SK-N-SH treated with all-trans-retinoic acid at 6 μM for 48 hours (cell line): ENCODE measurements around the gene PLG.
"Not testable (repeated sequence)": the region's sequence is repeated elsewhere in the genome, so short reads cannot be mapped to it uniquely, and the experiment has no call there.

ENCODE experiments used
- ATAC-seq: fragments of 200-7000 bp; cut with Tn5 transposase; 3 replicates; pipeline ENCODE4 v1.9.1; 2020; ENCODE audit warnings: mild to moderate bottlenecking, moderate library complexity
- BACH2 ChIP-seq: fragments of 250-450 bp; sonication (Bioruptor Pico); IDR thresholded peaks from 2 replicates; pipeline ENCODE4 v1.9.0; 2021; ENCODE audit warnings: mild to moderate bottlenecking, borderline replicate concordance
- ESRRG ChIP-seq: fragments of 250-450 bp; sonication (Bioruptor Pico); IDR thresholded peaks from 2 replicates; pipeline ENCODE4 v1.6.1; 2021; ENCODE audit warnings: mild to moderate bottlenecking
- GLIS3 ChIP-seq: fragments of 250-450 bp; sonication (Bioruptor Pico); IDR thresholded peaks from 2 replicates; pipeline ENCODE4 v1.5.0; 2020; ENCODE audit warnings: mild to moderate bottlenecking, moderate library complexity
- ISL1 ChIP-seq: fragments of 250-450 bp; sonication (Bioruptor Pico); IDR thresholded peaks from 2 replicates; pipeline ENCODE4 v2.1.2; 2022; ENCODE audit warnings: mild to moderate bottlenecking, moderate library complexity
- OSR1 ChIP-seq: fragments of 250-450 bp; sonication (Bioruptor Pico); IDR thresholded peaks from 2 replicates; pipeline ENCODE4 v1.8.0; 2022; ENCODE audit warnings: moderate library complexity, mild to moderate bottlenecking, inconsistent platforms
- PPARA ChIP-seq: fragments of 250-450 bp; sonication (Bioruptor Pico); IDR thresholded peaks from 2 replicates; pipeline ENCODE4 v1.5.0; 2020; ENCODE audit warnings: mild to moderate bottlenecking, borderline replicate concordance
- RARB ChIP-seq: fragments of 250-450 bp; sonication (Bioruptor Pico); IDR thresholded peaks from 2 replicates; pipeline ENCODE4 v1.8.0; 2021; ENCODE audit warnings: mild to moderate bottlenecking, moderate library complexity
- SNAI2 ChIP-seq: fragments of 250-450 bp; sonication (Bioruptor Pico); IDR thresholded peaks from 2 replicates; pipeline ENCODE4 v1.5.0; 2020; ENCODE audit warnings: mild to moderate bottlenecking, moderate library complexity
- TOX ChIP-seq: fragments of 250-450 bp; sonication (Bioruptor Pico); IDR thresholded peaks from 2 replicates; pipeline ENCODE4 v1.8.0; 2021; ENCODE audit warnings: mild to moderate bottlenecking, moderate library complexity, borderline replicate concordance
- ZC3H10 ChIP-seq: fragments of 250-450 bp; sonication (Bioruptor Pico); IDR thresholded peaks from 2 replicates; pipeline ENCODE4 v1.5.1; 2021; ENCODE audit warnings: mild to moderate bottlenecking, moderate library complexity
- ZFP3 ChIP-seq: fragments of 250-450 bp; sonication (Bioruptor Pico); IDR thresholded peaks from 2 replicates; pipeline ENCODE4 v1.5.0; 2020; ENCODE audit warnings: mild to moderate bottlenecking, moderate library complexity
- ZFP30 ChIP-seq: fragments of 450-650 bp; formaldehyde crosslinking; IDR thresholded peaks from 2 replicates; pipeline ENCODE4 v1.5.0; 2022; ENCODE audit warnings: mild to moderate bottlenecking, moderate library complexity
- ZNF565 ChIP-seq: fragments of 450-650 bp; formaldehyde crosslinking; conservative IDR thresholded peaks from 2 replicates; pipeline ENCODE4 v1.5.0; 2020; ENCODE audit warnings: low read depth, mild to moderate bottlenecking, moderate library complexity
- ZNF70 ChIP-seq: fragments of 450-650 bp; formaldehyde crosslinking; IDR thresholded peaks from 2 replicates; pipeline ENCODE4 v1.5.0; 2020; ENCODE audit warnings: mild to moderate bottlenecking, moderate library complexity
- ZNF8 ChIP-seq: fragments of 450-650 bp; formaldehyde crosslinking; IDR thresholded peaks from 2 replicates; pipeline ENCODE4 v1.5.0; 2020; ENCODE audit warnings: mild to moderate bottlenecking, moderate library complexity
- TF ChIP-seq, protein P1 (sequence below): fragments of 250-450 bp; sonication (Bioruptor Pico); IDR thresholded peaks from 2 replicates; pipeline ENCODE4 v1.5.0; 2020; ENCODE audit warnings: mild to moderate bottlenecking, moderate library complexity
- TF ChIP-seq, protein P2 (sequence below): fragments of 250-450 bp; sonication (Bioruptor Pico); IDR thresholded peaks from 2 replicates; pipeline ENCODE4 v1.8.0; 2021; ENCODE audit warnings: low read depth, mild to moderate bottlenecking, moderate library complexity, borderline replicate concordance
- TF ChIP-seq, protein P3 (sequence below): fragments of 250-450 bp; sonication (Bioruptor Pico); IDR thresholded peaks from 2 replicates; pipeline ENCODE4 v1.5.1; 2020; ENCODE audit warnings: low read depth, mild to moderate bottlenecking, moderate library complexity

The PLG gene

DNA sequence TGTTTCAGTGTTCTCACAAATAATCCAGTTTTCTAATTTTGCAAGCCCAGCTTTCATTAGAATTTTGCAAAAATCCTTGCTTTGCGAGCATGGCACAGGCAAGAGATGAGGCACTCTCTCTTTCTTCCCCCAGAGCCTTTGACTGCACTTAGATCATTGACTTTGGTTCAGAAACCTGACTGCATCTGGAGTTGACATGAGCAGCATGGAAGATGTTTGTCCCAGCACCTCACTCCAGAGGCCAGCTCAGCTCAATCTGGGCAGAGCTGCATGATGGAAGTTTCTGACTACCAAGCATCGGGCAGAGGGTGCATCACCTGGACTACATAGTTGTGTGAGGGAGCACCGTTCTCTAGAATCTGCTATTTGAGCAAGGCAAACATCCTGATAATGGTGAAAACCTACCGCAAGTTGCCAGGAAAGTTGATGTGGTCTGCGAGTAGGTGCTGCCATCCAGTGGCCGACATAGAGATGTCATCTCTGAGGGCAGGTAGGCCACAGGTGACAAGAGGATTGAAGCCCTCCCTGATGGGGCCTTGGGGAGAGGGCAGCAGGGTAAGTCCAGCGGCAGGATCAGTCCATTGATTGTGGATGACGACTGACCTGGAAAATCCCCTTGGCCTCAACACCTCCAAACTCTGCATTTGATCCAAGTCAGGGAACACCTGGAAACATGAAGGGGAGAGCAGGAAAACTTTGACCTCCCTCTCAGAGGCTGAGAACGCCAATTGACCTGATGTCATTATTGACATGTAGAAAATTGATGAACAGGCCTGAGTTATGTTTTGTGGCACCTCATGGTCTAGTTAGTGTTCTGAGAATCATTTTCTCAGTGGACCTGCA is 34.2 kb upstream of the PLG start (continued):
- TF ChIP-seq, protein P1, sequence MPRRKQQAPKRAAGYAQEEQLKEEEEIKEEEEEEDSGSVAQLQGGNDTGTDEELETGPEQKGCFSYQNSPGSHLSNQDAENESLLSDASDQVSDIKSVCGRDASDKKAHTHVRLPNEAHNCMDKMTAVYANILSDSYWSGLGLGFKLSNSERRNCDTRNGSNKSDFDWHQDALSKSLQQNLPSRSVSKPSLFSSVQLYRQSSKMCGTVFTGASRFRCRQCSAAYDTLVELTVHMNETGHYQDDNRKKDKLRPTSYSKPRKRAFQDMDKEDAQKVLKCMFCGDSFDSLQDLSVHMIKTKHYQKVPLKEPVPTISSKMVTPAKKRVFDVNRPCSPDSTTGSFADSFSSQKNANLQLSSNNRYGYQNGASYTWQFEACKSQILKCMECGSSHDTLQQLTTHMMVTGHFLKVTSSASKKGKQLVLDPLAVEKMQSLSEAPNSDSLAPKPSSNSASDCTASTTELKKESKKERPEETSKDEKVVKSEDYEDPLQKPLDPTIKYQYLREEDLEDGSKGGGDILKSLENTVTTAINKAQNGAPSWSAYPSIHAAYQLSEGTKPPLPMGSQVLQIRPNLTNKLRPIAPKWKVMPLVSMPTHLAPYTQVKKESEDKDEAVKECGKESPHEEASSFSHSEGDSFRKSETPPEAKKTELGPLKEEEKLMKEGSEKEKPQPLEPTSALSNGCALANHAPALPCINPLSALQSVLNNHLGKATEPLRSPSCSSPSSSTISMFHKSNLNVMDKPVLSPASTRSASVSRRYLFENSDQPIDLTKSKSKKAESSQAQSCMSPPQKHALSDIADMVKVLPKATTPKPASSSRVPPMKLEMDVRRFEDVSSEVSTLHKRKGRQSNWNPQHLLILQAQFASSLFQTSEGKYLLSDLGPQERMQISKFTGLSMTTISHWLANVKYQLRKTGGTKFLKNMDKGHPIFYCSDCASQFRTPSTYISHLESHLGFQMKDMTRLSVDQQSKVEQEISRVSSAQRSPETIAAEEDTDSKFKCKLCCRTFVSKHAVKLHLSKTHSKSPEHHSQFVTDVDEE: no peak
- no peak for TF ChIP-seq PPARA (CRISPR knock-in tag)

DNA sequence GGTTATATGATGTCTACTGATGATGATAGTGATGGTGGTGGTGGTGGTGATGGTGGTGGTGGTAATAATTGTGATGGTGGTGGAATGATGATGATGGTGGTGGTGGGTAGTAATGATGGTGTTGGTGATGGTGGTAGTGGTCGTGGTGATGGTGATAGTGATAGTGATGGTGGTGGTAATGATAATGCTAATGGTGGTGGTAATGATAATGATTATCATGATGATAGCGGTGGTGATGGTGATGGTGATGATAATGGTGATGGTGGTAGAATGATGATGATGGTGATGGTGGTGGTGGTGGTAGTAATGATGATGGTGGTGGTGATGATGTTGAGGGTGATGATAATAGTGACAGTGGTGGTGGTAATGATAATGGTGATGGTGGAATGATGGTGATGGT is 33.5 kb upstream of the PLG start:
- TF ChIP-seq BACH2 (CRISPR knock-in tag) (no peak), ZFP30 (CRISPR knock-in tag) (no peak), OSR1 (no peak), PPARA (CRISPR knock-in tag) (no peak), SNAI2 (CRISPR knock-in tag) (no peak), GLIS3 (no peak), ZC3H10 (CRISPR knock-in tag) (no peak), ESRRG (no peak), ISL1 (CRISPR knock-in tag) (no peak), TOX (CRISPR knock-in tag) (no peak)
- ATAC-seq: no peak

DNA sequence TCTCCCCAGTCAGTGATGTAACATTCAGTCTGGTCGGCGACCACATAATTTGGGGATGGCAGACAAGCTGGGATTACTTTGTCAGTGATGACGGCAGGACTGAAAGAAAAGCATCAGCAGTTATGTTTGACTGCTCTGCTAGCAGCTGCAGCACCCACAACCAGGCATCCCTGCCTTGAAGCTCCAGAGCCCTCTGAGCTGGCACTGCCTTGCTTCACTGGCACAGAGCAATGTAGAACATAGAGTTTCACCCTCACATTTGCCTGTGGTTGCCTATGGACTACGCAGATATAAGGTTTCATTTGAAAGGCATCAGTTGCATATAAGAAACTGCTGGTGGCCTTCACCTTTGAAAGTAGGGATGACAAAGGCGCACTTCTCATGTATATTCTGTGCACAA is 25.6 kb upstream of the PLG start:
- not testable (repeated sequence) for ATAC-seq

DNA sequence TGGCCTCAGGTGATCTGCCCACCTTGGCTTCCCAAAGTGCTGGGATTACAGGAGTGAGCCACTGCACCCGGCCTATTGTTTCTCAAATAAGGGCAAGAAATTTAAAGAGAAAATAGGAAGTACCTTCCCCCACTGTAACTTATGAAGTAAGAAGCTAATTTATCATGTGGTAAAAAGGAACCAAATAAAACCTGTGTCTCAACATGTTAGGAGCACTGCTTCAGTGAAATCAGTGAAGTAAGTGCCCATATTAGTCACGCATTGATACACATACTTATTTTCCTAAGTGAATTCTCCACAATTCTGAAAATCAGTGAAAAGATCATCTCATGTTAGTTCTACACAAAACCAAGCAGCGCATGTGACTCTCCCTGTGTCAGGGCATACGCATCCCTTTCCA is 23.8 kb upstream of the PLG start:
- TF ChIP-seq ZFP3 (CRISPR knock-in tag): no peak
- no peak for TF ChIP-seq RARB (CRISPR knock-in tag)
- no peak for TF ChIP-seq ZNF8 (CRISPR knock-in tag)
- no peak for TF ChIP-seq ZNF70 (CRISPR knock-in tag)
- no peak for TF ChIP-seq SNAI2 (CRISPR knock-in tag)
- TF ChIP-seq, protein P2, sequence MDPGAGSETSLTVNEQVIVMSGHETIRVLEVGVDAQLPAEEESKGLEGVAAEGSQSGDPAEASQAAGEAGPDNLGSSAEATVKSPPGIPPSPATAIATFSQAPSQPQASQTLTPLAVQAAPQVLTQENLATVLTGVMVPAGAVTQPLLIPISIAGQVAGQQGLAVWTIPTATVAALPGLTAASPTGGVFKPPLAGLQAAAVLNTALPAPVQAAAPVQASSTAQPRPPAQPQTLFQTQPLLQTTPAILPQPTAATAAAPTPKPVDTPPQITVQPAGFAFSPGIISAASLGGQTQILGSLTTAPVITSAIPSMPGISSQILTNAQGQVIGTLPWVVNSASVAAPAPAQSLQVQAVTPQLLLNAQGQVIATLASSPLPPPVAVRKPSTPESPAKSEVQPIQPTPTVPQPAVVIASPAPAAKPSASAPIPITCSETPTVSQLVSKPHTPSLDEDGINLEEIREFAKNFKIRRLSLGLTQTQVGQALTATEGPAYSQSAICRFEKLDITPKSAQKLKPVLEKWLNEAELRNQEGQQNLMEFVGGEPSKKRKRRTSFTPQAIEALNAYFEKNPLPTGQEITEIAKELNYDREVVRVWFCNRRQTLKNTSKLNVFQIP (CRISPR knock-in tag): no peak
- TF ChIP-seq, protein P1: no peak
- no peak for TF ChIP-seq ISL1 (CRISPR knock-in tag)
- TF ChIP-seq, protein P3, sequence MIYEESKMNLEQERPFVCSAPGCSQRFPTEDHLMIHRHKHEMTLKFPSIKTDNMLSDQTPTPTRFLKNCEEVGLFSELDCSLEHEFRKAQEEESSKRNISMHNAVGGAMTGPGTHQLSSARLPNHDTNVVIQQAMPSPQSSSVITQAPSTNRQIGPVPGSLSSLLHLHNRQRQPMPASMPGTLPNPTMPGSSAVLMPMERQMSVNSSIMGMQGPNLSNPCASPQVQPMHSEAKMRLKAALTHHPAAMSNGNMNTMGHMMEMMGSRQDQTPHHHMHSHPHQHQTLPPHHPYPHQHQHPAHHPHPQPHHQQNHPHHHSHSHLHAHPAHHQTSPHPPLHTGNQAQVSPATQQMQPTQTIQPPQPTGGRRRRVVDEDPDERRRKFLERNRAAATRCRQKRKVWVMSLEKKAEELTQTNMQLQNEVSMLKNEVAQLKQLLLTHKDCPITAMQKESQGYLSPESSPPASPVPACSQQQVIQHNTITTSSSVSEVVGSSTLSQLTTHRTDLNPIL (CRISPR knock-in tag): no peak
- no peak for ATAC-seq

DNA sequence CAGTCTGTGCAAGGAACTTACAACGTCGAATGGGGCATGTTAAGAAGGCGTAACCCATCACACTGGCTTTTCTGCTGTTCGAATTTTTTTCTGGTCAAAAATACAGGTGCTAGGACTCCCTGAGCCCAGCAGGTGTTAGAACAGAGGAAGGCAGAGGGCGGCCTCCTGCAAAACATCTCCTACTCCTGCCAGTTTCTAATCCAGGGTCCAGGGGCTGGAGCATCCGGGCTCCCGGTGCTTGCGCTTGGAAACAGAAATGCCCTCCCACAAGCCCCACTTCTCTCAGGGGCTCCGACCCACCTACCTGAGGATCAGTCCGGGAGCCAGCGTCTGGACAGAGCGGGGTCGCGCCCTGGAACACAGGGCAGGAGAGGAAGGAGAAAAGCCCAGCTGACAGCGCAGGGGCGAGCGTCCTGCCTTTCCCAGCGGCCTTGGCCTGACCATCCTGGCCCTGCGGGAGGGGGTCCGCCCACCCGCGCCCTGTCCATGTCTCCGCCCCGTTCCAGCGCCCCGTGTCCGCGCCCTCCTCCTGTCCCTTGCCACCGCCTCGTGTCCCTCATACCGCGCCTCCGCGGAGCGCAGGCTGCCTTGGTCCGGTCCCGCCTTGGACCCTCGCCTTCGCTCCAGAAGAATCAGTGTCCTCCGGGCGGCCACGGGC is 23.2 kb upstream of the PLG start:
- TF ChIP-seq ZNF565 (CRISPR knock-in tag) (no peak), ISL1 (CRISPR knock-in tag) (no peak)
- ATAC-seq: peak; percentile 26; the same call in 2 of the 3 replicates
